Fibroblast of skin of left quadriceps (primary cell): ENCODE data around the gene SAT1.

ENCODE experiments used
- DNase-seq, 2 experiments: peaks; one replicate each; pipeline ENCODE4 v3.0.0-alpha.2; 2013; ENCODE audit warnings: low read depth in 2 of 2

The SAT1 gene

GRCh38 chrX:23810279-23810678, 27.3 kb downstream of the SAT1 start:
- no peak for DNase-seq

GRCh38 chrX:23811108-23811651, 28.2 kb downstream of the SAT1 start:
- no peak for DNase-seq

DNA sequence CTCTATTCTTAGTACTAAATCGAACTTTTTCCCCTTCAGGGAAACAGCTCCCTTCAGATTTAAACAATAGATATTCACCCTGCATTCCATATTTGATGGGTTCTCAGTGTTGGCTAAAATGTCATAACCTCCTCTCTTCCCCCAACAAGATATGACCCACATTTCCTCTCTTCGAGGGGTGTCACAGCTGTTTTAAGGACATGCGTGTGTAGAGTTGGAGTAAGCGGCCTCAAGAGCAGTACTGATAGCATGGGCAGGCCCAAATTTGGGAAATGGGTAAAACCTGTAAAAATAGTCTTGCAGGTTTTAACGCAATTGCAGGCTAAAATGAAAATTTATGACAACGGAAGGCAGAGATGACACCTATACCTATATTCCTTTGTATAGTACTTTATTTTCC, 28.7 kb downstream of the SAT1 start:
- DNase-seq: no peak

GRCh38 chrX:23813808-23814207, 30.8 kb downstream of the SAT1 start:
- no peak for DNase-seq

GRCh38 chrX:23815376-23815775, 32.4 kb downstream of the SAT1 start:
- no peak for DNase-seq

DNA sequence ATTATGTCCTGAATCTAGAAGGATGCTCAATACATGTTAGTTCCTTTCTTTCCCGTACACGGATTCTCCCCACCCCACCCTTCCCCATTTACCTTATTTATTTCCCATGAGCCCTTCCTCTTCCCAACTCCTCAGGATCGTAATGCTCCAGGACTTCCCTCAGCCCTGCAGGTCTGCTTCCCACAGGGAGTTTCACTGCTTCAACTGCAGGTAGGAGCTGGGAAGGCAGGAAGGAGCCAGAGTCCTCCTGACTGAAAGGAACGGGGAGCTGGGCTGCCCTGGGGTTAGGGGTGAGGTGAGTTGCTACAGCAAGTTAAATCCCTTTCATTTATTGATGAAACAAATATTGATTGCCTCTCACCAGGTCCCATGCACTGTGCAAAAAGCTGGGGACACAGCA, 33.2 kb downstream of the SAT1 start:
- no peak for DNase-seq

GRCh38 chrX:23817979-23818336, 35.0 kb downstream of the SAT1 start:
- DNase-seq: no peak

GRCh38 chrX:23819385-23820234, 36.6 kb downstream of the SAT1 start:
- DNase-seq: no peak

- no peak for DNase-seq
These were observed 37.3 kb downstream of the SAT1 start for GRCh38 chrX:23820235-23820782.

DNA sequence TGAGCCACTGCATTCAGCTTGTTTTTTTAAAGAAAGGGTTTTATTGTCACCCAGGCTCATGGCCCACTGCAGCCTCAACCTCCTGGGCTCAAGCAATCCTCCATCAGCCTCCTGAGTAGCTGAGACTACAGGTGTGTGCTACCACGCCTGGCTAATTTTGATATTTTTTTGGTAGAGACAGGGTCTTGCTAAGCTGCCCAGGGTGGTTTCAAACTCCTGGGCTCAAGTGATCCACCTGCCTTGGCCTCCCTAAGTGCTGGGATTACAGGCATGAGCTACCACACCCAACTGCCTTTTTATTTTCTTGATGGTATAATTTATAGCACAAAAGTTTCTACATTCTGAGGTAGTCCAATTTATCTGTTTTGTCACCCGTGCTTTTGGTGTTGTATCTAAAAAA, 38.9 kb downstream of the SAT1 start:
- no peak for DNase-seq

GRCh38 chrX:23822397-23822796, 39.4 kb downstream of the SAT1 start:
- DNase-seq: no peak

DNA sequence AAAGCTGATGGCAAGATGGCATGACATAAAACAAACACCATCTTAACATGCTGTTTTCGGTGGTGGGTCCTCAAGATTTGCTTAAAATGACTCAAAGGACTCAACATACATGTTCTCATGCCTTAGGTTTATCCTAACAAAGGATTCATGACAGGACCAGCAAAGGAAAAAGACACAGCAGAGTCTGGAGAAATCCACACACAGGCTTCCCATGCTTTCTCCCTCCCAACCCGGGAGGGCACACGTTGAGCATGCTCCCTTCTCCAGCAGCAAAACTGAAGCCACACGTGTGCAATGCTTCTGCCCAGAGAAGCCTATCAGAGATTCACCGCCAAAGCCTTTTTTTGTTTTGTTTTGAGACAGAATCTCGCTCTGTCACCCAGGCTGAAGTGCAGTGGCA, 39.9 kb downstream of the SAT1 start:
- no peak for DNase-seq

DNA sequence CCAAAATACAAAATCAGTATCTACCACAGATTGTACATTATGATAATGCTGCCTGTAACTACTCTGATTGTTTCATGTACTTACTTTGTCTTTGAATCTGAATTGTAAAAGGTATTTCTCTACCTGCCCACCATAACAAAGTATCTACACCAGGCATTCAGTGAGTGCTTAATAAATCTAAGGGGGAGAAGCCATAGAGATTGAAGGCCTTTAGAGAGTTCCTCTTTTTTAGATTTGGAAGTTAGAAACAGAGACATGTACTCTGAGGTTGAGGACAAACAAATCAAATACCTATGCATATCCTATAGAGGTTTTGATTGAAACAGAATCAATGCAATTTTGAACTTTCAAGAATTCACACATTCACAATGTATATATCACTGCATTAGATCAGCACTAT, 42.7 kb downstream of the SAT1 start:
- DNase-seq: no peak

- DNase-seq: no peak
These were observed 43.2 kb downstream of the SAT1 start for GRCh38 chrX:23826216-23826615.

DNA sequence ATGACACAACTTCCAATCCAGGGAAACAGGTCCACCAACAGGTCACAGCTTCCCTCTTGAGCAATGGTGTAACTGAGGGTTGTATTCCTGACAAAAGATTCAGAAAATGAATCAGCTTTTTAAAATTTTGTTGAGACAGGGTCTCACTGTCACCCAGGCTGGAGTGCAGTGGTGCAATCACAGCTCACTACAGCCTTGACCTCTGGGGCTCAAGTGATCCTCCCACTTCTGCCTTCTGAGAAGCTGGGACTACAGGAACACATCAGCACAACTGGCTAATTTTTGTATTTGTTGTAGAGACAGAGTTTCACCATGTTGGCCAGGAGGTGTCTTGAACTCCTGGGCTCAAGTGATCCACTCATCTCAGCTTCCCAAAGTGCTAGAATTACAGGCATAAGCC, 43.7 kb downstream of the SAT1 start:
- no peak for DNase-seq

- no peak for DNase-seq
These were observed 45.9 kb downstream of the SAT1 start for GRCh38 chrX:23828881-23829280.

DNA sequence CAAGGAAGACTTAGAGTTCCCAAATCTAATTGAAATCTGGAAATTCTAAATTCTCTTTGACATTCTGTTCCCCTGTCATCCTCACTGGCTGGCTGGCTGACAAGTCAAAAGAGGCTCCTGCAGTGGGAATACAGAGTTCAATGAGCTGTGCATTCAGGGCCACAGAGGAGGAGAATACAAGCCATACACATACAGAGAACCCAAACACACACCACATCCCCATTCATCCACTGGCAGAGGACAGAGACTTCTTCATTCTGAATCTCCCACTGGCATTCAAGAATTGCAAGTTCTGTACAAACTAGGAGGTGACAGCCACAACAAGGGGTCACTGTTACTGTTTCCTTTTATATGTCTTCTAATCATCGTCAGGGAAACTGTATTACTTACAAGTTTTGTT, 49.7 kb downstream of the SAT1 start:
- DNase-seq: no peak
